IPS-18c (cell line): ENCODE data around the gene MYT1.

Experiments used
- H3K4me3 ChIP-seq: 2 replicates; pipeline ENCODE4 v1.7.0; 2013; ENCODE audit warnings: low read depth, mild to moderate bottlenecking, low read length, moderate library complexity; ENCODE audit not compliant: insufficient read depth
- H3K9me3 ChIP-seq: one replicate; pipeline ENCODE4 v1.6.1; 2013; ENCODE audit warnings: mild to moderate bottlenecking, low read length, moderate library complexity; ENCODE audit not compliant: control insufficient read depth, insufficient read depth

The MYT1 gene

DNA sequence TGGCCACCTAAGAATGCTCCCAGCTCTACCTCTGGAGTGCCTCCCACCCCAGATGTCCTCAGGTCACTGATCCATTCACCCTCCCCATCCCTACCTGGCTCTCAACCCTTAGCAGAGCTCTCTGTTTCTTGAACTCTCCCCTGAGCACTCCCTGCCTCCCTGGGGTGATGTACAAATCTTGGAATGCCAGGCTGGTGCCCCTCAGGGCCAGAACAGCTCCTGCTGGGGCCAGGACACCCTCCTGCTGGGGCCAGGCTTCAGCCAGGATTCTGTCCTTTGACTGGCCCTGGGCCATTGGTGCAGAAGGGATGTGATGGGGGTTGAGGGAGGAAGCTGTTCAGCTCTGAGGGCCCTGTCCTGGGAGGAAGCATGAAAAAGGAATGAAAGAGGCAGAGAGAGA is 30.0 kb downstream of the MYT1 start:
- Histone ChIP-seq H3K4me3 (no peak overlapping the region), H3K9me3 (no peaks in the 10 kb centered on the region)

DNA sequence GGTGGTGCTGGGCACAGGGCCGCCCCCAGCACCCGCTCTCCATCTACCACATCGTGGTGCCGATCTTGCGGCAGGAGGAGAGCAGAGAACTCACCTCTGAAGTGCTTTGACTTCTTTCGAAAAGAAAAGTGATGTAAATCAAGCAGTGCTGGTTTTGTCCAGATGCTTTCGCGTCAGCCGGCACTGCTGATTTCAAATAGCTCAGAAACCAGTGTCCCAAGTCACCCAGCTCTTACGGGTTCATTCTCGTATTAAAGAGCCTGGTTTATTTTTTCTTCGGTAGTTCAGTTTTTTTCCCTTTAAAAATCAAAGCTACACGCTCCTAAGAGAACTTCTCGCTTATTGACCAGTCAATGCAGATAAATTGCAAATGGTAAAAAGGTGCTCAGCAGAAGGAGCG is 32.1 kb downstream of the MYT1 start:
- Histone ChIP-seq H3K4me3 (no peak overlapping the region), H3K9me3 (peaks cover 3% of the 10 kb centered on the region)

DNA sequence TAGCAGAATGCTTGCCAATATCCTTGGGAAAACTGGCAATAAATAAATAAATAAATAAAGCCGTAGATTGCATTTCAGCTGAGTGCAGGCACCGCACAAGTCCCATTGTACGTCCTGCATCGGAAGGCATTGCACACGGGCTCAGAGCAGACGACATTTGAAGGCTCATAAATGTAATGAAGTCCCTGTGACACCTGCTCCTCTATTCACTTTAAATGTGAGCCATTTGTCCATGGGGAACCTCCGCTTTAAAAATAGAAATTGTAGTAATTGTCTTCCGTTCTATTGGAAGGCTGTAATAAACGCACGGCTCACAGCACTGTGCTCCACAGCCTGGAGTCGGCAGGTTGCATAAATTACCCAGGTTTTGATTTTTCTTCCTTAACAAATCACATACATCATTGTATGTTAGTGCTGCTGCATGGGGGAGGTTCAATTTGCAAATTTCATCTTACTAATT is 32.6 kb downstream of the MYT1 start:
- H3K9me3 ChIP-seq: peaks cover 4% of the 10 kb centered on the region
- H3K4me3 ChIP-seq: no peak overlapping the region

DNA sequence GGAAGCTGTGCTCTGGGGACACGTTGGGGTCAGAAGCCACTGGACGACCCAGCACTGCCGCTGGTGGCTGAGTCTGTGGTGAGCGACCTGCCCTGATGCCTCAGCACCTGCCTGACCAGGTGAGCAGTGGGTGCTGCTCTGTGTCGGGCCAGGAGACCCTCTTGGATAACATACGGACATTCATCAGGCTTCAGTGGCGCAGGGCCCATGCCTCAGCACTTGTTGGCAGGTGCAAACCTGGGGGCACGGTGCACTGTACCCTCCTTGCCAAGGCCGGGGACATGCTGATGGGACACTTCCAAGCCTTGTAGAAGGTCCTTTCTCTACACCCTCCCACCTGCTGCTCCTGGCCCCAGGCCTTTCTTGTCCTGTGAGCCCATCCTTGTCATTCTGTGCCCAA is 34.1 kb downstream of the MYT1 start:
- Histone ChIP-seq H3K9me3 (peaks cover 9% of the 10 kb centered on the region), H3K4me3 (no peak overlapping the region)

DNA sequence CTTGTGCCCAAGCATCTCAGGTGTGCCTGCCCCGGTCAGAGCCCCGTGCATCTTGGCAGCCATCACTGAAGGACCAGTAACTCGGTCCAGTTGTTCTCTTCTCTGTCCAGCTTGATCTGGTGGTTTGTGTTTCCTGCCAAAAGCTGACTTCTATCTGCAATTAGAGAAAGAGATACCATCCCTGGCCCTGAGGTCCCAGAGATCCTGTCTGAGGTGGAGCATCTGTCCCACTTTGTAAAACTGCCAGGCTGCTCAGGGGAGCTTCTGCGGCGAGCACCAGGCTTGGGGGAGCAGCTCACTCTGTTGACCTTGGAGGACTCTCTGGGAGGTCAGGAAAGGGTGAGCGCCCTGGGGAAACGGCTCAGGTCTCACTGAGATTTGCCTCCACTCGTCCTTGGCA is 35.1 kb downstream of the MYT1 start:
- H3K9me3 ChIP-seq: peaks cover 9% of the 10 kb centered on the region

DNA sequence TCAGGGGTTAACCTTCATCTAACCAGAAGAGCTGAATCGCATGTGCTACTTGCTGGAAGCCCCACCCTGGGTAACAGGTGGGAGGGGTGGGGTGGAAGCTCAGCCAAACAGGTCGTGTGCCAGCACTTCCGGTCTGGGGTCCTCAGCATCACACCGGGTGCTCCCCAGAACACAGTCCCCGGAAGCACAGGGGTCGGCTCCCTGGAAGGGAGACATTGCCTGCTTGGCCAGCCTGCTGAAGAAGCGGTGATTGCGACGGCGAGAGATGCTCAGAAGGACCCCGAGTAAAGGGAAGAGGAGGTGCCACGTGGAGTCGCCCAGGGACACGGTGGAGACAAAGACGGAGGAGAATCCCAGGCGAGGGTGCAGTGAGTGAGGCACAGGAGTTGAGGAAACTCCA is 36.5 kb downstream of the MYT1 start:
- Histone ChIP-seq H3K4me3 (no peak overlapping the region), H3K9me3 (peaks cover 9% of the 10 kb centered on the region)

More for the DNA sequence above, 35.1 kb downstream of the MYT1 start:
- no peak overlapping the region for H3K4me3 ChIP-seq

DNA sequence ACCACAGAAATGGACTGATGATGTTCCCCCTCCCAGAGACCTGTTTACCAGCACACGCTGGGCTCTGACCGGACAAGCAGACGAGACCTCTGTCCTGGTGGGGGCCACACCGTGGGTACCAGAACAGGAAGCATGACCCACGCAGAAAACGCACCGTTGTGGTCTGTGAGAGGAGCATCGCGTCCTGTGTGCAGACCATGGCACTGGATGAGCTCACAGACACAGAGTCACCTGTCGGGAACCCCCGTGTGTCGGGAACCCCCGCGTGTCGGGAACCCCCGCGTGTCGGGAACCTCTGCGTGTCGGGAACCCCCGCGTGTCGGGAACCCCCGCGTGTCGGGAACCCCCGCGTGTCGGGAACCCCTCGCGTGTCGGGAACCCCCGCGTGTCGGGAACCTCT is 37.4 kb downstream of the MYT1 start:
- Histone ChIP-seq H3K4me3 (no peak overlapping the region), H3K9me3 (peaks cover 9% of the 10 kb centered on the region)

DNA sequence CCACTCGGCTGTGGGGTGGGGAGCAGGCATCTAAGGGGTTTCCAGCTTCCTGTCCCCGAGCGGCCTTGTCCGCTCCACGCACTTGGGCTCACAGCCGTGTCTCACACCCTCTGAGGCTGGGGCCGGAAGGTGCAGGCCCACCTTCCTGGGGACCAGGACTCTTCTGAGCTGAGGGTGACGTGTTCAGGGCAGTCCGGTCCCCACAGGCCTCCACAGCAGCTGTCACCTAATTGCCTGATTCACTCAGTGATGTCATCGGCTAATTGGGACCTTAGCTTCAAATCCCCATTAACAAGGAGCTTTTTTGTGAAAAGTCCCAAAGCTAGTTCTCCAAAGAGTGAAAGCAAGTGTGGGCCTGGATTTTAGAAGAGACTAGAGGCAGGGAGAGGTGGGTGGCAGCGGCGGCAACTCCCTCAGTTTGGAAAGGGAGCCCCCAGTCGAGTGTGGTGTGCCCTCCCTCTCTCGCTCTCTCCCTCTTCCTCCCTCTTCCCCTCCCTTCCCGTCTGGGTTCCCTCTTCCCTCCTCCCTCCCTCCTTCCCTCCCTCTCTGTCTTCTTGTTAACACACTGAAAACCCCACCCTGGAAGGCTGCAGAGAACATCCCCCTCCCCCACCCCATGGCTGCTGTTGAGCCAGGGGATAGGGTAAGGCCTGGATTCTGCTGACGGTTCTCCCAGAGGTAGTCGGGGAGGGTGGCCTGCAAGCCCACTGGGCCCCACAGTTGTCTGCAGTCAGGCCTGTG is 39.0 kb downstream of the MYT1 start:
- Histone ChIP-seq H3K9me3 (peaks cover 9% of the 10 kb centered on the region), H3K4me3 (no peak overlapping the region)

DNA sequence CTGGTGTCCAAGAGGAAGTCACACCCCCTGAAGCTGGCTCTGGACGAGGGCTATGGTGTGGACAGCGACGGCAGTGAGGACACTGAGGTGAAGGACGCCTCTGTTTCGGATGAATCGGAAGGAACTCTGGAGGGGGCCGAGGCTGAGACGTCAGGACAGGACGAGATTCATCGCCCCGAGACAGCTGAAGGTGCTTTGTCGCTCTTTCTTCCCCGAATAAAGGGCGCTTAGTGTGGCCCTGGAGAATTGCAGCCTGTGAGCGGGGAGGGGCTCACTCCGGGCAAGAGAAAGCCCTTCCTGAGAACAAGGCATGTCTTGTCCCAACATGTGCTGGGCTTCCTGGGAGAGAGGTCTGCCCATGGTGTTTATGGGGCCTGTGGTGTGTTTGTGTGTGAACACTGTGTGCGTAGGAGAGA is 41.4 kb downstream of the MYT1 start:
- H3K9me3 ChIP-seq: peaks cover 9% of the 10 kb centered on the region
- H3K4me3 ChIP-seq: no peak overlapping the region

DNA sequence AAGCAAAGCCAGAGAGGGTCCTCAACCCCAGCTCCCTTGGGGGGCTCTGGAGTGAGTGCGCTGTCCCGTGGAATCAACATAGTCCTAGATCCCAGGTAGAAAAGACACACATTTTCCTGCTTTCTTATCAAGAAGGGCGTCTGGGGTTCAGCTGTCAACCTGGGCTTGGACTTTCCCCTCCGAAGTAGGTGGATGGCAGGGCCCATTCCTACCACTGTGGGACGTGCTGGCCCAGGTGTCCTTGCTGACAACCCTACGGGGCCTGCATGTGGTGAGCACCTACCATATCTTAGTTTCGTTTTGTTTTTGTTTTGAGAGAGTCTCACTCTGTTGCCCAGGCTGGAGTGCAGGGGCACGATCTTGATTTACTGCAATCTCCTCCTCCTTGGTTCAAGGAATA is 42.4 kb downstream of the MYT1 start:
- peaks cover 6% of the 10 kb centered on the region for H3K9me3 ChIP-seq
- H3K4me3 ChIP-seq: no peak overlapping the region

DNA sequence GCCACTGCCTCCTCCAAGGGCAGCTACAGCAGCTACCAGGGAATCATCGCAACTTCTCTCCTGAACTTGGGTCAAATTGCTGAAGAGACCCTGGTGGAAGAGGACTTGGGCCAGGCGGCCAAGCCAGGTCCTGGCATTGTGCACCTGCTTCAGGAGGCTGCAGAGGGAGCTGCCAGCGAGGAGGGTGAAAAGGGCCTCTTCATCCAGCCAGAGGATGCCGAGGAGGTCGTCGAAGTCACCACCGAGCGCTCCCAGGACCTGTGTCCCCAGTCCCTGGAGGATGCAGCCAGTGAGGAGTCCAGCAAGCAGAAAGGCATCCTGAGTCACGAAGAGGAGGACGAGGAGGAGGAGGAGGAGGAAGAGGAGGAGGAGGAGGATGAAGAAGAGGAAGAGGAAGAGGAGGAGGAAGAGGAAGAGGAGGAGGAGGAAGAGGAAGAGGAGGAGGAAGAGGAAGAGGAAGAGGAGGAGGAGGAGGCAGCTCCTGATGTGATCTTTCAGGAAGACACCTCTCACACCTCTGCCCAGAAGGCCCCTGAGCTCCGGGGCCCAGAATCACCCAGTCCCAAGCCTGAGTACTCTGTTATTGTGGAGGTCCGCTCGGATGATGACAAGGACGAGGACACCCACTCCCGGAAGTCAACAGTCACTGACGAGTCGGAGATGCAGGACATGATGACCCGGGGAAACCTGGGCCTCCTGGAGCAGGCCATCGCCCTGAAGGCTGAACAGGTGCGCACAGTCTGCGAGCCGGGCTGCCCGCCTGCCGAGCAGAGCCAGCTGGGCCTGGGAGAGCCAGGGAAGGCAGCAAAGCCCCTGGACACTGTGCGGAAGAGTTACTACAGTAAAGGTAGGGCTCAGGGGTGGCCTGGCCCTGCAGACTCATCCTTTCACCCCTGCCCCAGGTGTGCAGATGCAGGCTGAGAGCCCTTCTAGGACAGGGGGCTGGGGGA is 43.7 kb downstream of the MYT1 start:
- H3K4me3 ChIP-seq: no peak overlapping the region

DNA sequence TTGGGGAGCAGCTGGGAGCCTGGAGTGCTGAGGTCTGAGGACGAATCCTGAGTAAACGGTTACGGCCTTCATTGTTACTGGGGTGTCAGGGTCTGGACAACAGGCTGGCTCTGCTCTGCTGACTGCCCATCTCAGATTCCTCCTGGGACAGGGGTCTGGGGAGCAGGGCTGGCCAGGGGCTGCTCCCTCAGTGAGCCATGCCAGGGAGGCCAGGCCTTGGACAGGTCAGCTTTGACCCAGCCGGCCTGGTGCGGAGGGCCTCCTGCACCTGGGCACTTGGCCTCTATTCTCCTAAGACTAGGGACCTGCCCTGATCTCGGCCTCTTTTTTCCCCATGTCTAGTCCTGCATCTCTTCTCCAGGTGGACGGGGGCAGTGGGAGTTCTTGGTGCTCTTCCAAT is 44.9 kb downstream of the MYT1 start:
- Histone ChIP-seq H3K4me3 (no peak overlapping the region), H3K9me3 (no peaks in the 10 kb centered on the region)

More for the DNA sequence above, 43.7 kb downstream of the MYT1 start:
- H3K9me3 ChIP-seq: no peaks in the 10 kb centered on the region

DNA sequence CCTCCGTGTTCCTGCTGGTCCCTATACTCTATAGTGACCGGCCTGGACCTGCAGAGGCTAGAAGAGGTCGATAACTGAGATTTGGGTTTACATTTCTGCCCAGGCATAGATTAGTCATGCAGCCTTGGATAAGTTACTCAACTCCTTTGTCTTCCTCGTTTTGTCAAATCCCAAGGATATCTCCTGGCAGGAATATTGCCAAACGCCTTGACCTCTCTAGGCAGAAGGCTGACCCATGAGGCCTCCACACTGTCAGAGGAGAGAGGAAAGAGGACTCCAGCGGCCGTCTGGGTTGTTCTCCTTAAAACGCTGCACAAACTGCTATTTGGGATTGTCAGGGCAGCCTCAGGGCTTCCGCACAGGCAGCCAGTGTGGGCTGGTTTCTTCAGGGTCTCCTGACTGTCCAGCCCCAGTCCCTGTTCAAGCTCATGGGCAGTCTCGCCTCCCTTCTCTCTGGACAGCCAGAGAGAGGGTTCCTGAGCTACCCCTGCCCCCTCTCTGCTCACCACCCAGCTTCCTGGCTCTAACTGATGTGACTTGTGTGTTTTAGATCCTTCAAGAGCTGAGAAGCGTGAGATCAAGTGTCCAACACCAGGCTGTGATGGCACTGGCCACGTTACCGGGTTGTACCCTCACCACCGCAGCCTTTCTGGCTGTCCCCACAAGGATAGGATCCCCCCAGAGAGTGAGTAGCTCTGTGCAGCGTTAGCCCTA is 46.6 kb downstream of the MYT1 start:
- Histone ChIP-seq H3K4me3 (no peak overlapping the region), H3K9me3 (no peaks in the 10 kb centered on the region)

DNA sequence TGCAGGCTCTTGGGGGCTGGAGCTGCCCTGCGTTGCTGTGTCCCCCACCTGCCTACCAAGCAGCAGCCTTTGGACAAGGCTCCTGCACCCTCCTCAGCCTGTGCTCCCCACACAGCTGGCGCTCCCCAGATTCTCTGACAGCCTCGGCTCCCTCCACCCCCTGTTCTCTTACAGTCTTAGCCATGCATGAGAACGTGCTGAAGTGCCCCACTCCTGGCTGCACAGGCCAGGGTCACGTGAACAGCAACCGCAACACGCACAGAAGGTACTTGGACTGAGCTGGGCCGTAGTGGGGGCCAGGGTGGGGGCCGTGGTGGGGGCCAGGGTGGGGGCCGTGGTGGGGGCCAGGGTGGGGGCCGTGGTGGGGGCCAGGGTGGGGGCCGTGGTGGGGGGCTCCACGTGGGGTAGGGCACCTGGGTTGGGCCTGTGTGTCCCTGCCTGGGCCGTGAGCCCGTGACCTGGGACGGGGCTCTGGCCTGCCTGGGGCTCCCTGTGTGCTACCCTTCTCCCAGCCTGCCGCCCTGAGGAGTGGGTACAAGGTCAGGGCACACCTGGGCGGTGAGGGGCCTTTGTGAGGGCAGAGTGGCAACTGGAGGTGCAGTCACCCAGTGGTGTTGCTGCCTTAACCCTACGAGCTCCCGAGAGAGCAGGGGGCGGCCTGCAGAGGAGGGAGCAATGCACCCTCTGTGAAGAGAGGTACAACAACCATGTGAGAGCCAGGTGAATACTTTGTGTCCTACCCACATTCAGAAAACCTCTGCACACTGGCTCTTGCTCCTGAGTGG is 47.8 kb downstream of the MYT1 start:
- H3K4me3 ChIP-seq: no peak overlapping the region
- H3K9me3 ChIP-seq: no peaks in the 10 kb centered on the region

DNA sequence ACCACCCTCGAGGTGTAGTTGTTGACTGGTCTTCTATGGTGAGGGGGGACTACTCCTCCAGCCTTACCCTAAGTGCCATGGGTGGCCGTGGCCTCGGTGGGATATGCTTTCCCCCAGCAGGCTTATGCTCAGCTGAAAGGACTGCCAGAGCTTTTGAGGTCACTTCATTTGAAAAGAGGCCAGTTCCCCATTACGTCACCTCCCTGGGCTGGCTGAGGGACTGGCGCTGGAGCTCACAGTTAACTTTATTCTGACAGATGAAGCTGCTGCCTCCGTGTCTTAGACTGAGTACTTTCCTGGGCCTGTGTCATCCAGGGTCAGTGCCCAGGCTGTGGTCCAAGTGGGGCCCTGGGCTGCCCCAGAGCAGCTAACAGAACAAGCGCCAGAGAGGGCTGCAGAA is 48.5 kb downstream of the MYT1 start:
- H3K4me3 ChIP-seq: no peak overlapping the region
- H3K9me3 ChIP-seq: no peaks in the 10 kb centered on the region

DNA sequence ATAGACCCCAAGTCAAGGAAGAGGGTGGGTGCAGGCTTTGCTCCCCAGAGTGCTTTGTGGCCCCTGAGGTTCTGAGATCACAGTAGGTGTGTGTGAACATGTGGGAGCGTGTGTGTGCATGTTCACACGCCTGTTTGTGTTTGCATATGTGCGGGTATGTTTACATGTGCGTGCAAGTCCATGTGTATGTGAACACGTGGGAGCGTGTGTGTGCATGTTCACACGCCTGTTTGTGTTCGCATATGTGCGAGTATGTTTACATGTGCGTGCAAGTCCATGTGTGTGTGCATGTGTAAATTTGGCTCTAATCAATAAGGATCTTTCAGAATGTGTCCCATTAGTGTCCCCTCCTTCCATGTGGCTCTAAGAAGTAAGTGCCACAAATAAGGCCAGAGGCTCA is 49.9 kb downstream of the MYT1 start:
- no peaks in the 10 kb centered on the region for H3K9me3 ChIP-seq
- no peak overlapping the region for H3K4me3 ChIP-seq

DNA sequence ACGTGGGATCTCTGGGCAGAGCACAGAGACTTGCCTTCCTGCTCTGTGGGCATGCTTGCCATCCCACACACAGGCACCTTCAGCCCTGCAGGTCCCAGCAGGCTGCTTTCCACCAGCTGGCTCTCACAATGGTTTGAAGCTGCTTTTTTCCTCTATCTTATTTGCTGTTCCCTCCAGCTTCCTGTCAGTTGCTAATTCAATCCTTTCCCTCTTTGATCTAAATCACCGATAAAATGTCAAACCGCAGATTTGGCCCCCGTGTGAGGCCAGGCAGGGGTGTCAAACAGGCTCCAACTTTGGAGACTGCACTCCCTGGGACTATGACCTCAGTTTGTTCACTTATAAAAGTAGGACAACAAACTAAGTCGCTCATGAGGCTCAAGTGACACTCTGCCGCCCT is 50.7 kb downstream of the MYT1 start:
- no peak overlapping the region for H3K4me3 ChIP-seq
- H3K9me3 ChIP-seq: no peaks in the 10 kb centered on the region
